SU-DHL-6 (cell line): ENCODE data around the gene KRTAP10-12.

ENCODE experiments used
- H2AFZ ChIP-seq: fragments of 200-600 bp; sonication (generic); 2 replicates; pipeline ENCODE4 v1.6.1; 2014; ENCODE audit warnings: low read depth, mild to moderate bottlenecking, moderate library complexity, mixed read lengths, antibody characterized with exemption, low read length; ENCODE audit not compliant: severe bottlenecking
- H3F3A ChIP-seq: fragments of 200-600 bp; shearing (Covaris generic); 2 replicates; pipeline ENCODE4 v1.6.0; 2016; ENCODE audit warnings: antibody characterized with exemption, mild to moderate bottlenecking; ENCODE audit not compliant: insufficient read depth
- H3K27ac ChIP-seq: fragments of 200-600 bp; sonication (generic); 2 replicates; pipeline ENCODE4 v1.5.1; 2016; ENCODE audit warnings: low read depth, mild to moderate bottlenecking, low read length, moderate library complexity, mixed read lengths
- H3K27me3 ChIP-seq: fragments of 200-600 bp; sonication (generic), shearing (Covaris generic); 2 replicates; pipeline ENCODE4 v1.6.0; 2014; ENCODE audit warnings: mild to moderate bottlenecking, low read length
- H3K36me3 ChIP-seq: fragments of 200-600 bp; sonication (generic); 2 replicates; pipeline ENCODE4 v1.6.1; 2014; ENCODE audit warnings: mild to moderate bottlenecking, low read length, mixed read lengths
- H3K4me2 ChIP-seq: fragments of 300-600, 200-600 bp; shearing (Covaris generic), sonication (generic); 2 replicates; pipeline ENCODE4 v1.6.0; 2014; ENCODE audit warnings: low read length, low read depth, mild to moderate bottlenecking; ENCODE audit not compliant: poor library complexity, severe bottlenecking
- H3K4me3 ChIP-seq: fragments of 200-600 bp; sonication (generic); 2 replicates; pipeline ENCODE4 v1.5.1; 2014; ENCODE audit warnings: antibody characterized with exemption, low read length, mild to moderate bottlenecking, mixed read lengths; ENCODE audit not compliant: insufficient read depth, poor library complexity, severe bottlenecking
- H3K79me2 ChIP-seq: fragments of 200-600 bp; sonication (generic); 2 replicates; pipeline ENCODE4 v1.6.1; 2014; ENCODE audit warnings: mild to moderate bottlenecking, low read length, moderate library complexity; ENCODE audit not compliant: insufficient read depth
- H3K9ac ChIP-seq: fragments of 200-600 bp; sonication (generic); 2 replicates; pipeline ENCODE4 v1.7.0; 2014; ENCODE audit warnings: mild to moderate bottlenecking, low read length
- H3K9me2 ChIP-seq: fragments of 200-600 bp; sonication (generic); replicated peaks from 2 replicates; pipeline ENCODE4 v1.6.1; 2014; ENCODE audit warnings: low read length; ENCODE audit not compliant: insufficient read depth
- H3K9me3 ChIP-seq: fragments of 200-600 bp; sonication (generic); 2 replicates; pipeline ENCODE4 v1.6.1; 2014; ENCODE audit warnings: low read length, mixed read lengths; ENCODE audit not compliant: insufficient read depth
- H4K20me1 ChIP-seq: fragments of 200-600 bp; sonication (generic); 2 replicates; pipeline ENCODE4 v1.6.1; 2014; ENCODE audit warnings: low read depth, mild to moderate bottlenecking, antibody characterized with exemption, low read length, moderate library complexity, mixed read lengths
- CTCF ChIP-seq: fragments of 200-600 bp; sonication (generic); IDR thresholded peaks from one replicate; pipeline ENCODE4 v1.5.1; 2017; ENCODE audit warnings: antibody characterized with exemption, mild to moderate bottlenecking, low read length, moderate library complexity; ENCODE audit not compliant: insufficient read depth, poor library complexity, severe bottlenecking
- EZH2phosphoT487 ChIP-seq: fragments of 200-600 bp; sonication (generic), shearing (Covaris generic); conservative IDR thresholded peaks from 2 replicates; pipeline ENCODE4 v1.6.1; 2018; ENCODE audit warnings: mild to moderate bottlenecking, antibody characterized with exemption, low read length, moderate library complexity, mixed read lengths

Gene KRTAP10-12

GRCh38 chr21:44713846-44714245 lies 16.9 kb downstream of the KRTAP10-12 start:
- H3K4me3 ChIP-seq = no peak overlapping the region
- no peak overlapping the region for H3K27ac ChIP-seq
- H3K79me2 ChIP-seq = no peaks in the 10 kb centered on the region
- H3K9ac ChIP-seq = no peak overlapping the region
- no peaks in the 10 kb centered on the region for H3K9me3 ChIP-seq
- no peaks in the 10 kb centered on the region for H3K9me2 ChIP-seq
- no peaks in the 10 kb centered on the region for H4K20me1 ChIP-seq
- TF ChIP-seq EZH2phosphoT487 (no peak), CTCF (no peak)
- H3F3A ChIP-seq = no peaks in the 10 kb centered on the region
- no peak overlapping the region for H3K4me2 ChIP-seq
- no peak overlapping the region for H2AFZ ChIP-seq
- H3K36me3 ChIP-seq = no peaks in the 10 kb centered on the region
- no peaks in the 10 kb centered on the region for H3K27me3 ChIP-seq

DNA sequence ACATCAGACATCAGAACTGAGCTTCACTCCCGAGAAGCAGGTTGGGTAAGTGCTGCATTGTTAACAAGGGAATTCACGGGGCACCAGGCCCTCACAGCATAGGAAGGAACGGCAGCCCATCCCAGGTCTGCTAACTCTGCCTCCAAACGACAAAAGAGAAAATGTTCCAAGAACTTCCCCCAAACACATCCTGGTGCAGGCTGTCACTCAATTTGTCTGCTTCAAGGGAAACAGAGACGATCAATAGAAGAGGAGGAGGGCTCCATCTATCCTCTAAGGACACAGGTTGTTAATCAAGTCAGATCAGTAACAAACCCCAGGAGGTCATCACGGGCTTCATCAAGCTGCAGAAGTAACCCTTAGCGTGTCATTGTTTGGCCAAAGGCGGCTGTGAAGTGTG lies 17.9 kb downstream of the KRTAP10-12 start:
- Histone ChIP-seq H3K9me3 (no peaks in the 10 kb centered on the region), H3K36me3 (no peaks in the 10 kb centered on the region), H3F3A (no peaks in the 10 kb centered on the region), H3K27ac (no peak overlapping the region), H3K9ac (no peak overlapping the region), H2AFZ (no peak overlapping the region), H3K9me2 (no peaks in the 10 kb centered on the region), H4K20me1 (no peaks in the 10 kb centered on the region), H3K4me3 (no peak overlapping the region), H3K79me2 (no peaks in the 10 kb centered on the region), H3K27me3 (0 out of 2 replicates have a peak, but pooled peaks cover 4% of the 10 kb centered on the region), H3K4me2 (no peak overlapping the region)
- TF ChIP-seq CTCF (no peak), EZH2phosphoT487 (no peak)

GRCh38 chr21:44716984-44717383 lies 20.0 kb downstream of the KRTAP10-12 start:
- no peak overlapping the region for H3K4me3 ChIP-seq
- H4K20me1 ChIP-seq = no peaks in the 10 kb centered on the region
- H3K9me3 ChIP-seq = no peaks in the 10 kb centered on the region
- no peak overlapping the region for H2AFZ ChIP-seq
- no peaks in the 10 kb centered on the region for H3K79me2 ChIP-seq
- no peak for TF ChIP-seq CTCF
- no peak for TF ChIP-seq EZH2phosphoT487
- no peaks in the 10 kb centered on the region for H3K9me2 ChIP-seq
- no peak overlapping the region for H3K4me2 ChIP-seq
- no peak overlapping the region for H3K27ac ChIP-seq
- no peaks in the 10 kb centered on the region for H3K36me3 ChIP-seq
- 0 out of 2 replicates have a peak, but pooled peaks cover 4% of the 10 kb centered on the region for H3K27me3 ChIP-seq
- no peak overlapping the region for H3K9ac ChIP-seq
- no peaks in the 10 kb centered on the region for H3F3A ChIP-seq
